Measurements from ENCODE around the gene PIGT.

PIGT gene

GRCh38 chr20:45427236-45428149, 11.6 kb downstream of the PIGT start:
- DNase-seq (ENCODE audit: low read depth in 1 of 2, low spot score in 1 of 2): no peak

DNA sequence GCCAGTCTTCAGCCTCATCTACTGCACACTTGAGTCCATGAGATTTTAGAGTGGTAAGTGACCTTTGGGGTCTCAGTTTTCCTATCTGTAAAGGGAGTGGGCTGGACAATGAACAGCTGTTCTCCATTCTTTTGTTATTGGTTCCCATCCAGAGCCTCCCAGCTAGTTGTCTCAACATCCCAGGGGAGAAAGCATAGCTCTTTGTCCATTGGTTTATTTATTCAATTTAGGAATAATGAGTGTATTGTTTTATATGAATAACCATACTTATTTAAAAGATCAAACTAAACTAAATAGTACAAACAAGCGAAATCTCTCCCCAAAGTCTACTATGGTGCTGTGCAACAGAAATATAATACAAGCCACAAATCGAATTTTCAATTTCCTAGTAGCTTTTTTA, 13.7 kb downstream of the PIGT start:
- no peak for DNase-seq (ENCODE audit: low read depth in 1 of 2, low spot score in 1 of 2)

DNA sequence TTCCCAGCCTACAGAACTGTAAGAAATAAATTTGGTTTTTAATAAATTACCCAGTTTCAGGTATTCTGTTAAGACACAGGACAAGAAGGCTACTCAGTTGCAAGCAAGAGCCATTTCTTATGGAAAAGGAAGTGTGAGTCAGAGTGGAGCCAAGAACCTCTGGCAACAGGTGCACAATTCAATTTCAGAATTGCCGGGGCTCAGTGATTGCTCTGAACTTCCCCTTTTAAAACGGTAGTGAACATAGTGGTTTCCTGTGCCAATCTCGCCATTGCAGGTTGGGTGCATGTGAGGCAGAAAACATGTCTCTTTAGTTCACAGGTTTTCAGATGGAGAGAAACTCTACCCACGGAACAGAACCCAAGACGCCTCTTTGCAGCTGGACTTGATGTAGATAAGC, 16.4 kb downstream of the PIGT start:
- DNase-seq (ENCODE audit: low read depth in 1 of 2, low spot score in 1 of 2): no peak

DNA sequence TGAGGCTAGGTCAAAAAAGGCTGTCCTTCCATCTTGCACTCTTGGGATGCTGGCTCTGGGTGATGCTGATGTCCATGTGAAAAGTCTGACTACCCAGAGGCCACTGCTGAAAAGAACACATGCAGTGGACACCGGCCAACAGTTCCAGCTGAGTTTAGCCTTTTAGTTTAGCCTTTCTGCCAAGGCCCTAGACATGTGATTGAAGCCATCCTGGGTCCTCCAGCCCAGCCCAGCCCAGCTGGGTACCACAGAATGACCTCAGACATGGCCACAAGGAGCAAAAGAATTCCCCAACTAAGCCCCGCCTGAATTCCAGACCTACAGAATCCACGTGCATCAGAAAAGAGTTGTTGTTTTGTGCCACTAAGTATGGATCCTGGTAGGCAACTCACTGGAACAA, 17.4 kb downstream of the PIGT start:
- DNase-seq (ENCODE audit: low read depth in 1 of 2, low spot score in 1 of 2): no peak

- no peak for DNase-seq (ENCODE audit: low read depth in 1 of 2, low spot score in 1 of 2)
Observed at GRCh38 chr20:45433976-45434375, 18.0 kb downstream of the PIGT start.

DNA sequence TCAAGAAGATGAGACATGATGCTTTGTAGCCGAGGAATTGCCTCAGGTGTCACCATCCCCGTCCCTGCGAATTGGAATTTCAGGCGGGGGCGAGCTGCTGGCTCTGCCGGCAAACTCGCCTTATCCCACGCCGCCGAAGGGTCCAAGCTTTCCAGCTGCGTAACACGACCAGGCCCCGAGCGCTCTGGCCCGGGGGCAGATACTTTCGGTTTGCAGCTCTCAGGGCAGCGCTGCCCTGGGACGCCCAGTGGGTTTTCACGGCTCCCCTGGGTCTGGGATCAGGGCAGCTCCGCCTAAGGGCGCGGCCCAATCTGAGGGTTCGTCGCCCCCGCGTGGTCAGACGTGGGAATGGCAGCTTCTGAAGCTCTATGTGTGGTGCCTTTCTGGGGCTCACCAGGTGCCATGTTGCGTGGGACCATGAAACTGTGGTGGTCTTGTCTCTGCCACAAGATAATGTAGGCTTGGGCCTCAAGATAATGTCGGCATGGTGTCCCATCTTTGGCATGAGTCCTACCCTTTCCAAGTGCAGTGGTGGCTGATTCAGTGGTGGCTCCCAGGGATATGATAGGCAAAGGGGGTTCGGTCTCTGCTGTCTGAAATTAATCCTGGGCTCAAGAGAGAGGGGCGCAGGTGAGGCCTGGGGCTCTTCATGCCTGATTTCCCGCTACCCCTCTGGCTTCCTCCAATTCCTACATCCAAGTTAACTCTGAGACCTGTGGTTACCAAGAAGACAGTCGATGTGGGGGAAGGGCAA, 21.0 kb downstream of the PIGT start:
- peak; percentile 78 to 80 for DNase-seq (ENCODE audit: low read depth in 1 of 2, low spot score in 1 of 2)

DNA sequence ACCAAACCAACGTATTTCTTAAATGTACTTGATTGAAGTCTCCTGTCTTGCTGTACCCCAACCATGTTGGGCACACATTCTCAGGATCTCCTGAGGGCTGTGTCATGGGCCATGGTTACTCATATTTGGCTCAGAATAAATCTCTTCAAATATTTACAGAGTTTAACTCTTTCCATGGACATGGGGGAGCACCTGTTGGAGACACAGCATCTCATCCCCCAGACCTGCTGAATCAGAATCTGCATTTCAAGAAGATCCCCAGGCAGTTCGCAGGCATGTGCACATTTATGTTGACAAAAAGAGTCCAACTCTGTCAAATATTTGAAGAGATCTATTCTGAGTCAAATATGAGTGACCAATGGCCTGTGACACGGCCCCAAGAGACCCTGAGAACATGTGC, 24.5 kb downstream of the PIGT start:
- DNase-seq (ENCODE audit: low read depth in 1 of 2, low spot score in 1 of 2): no peak

- no peak for DNase-seq (ENCODE audit: low read depth in 1 of 2, low spot score in 1 of 2)
Observed at GRCh38 chr20:45440891-45441685, 25.1 kb downstream of the PIGT start.

- DNase-seq (ENCODE audit: low read depth in 1 of 2, low spot score in 1 of 2): no peak
Observed at GRCh38 chr20:45441746-45442145, 25.8 kb downstream of the PIGT start.

- DNase-seq (ENCODE audit: low read depth in 1 of 2, low spot score in 1 of 2): no peak
Observed at GRCh38 chr20:45444050-45444449, 28.1 kb downstream of the PIGT start.

DNA sequence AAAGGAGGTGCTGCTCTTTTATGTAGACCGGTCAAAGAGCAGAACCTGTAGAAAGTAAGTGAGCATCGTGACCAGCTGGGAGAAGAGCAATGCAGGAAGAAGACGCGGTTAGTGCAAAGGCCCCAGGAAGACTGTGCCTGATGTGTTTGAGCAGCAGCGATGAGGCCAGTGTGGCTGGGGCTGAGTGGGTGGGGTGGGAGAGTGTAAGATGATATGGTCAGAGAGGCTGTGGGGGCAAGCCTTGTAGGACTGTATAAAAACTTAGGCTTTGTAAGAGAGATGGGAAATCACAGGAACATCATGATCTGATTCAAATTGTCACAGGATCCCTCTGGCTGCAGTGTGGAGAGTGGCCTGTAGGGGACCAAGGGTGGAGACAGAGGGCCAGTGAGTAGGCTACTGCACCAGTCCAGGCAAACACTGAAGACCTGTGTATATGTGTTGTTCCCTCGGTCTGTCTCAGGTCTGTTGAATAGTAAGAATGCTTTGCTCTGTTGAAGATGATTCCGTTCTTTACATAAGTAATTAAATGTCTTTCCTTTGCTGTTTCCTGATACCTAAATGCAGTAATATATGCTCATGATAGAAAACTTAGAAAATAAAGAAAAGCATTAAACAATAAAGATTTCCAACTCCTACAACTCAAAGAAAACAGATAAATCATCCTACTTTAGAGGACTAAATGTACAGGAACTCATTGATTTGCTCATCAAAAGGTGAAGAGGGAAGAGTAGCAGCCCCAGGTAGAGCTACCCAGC, 30.0 kb downstream of the PIGT start:
- DNase-seq (ENCODE audit: low read depth in 1 of 2, low spot score in 1 of 2): peak in 1 of 2 donors; percentile 8

GRCh38 chr20:45448270-45448669, 32.3 kb downstream of the PIGT start:
- DNase-seq (ENCODE audit: low read depth in 1 of 2, low spot score in 1 of 2): no peak

- DNase-seq (ENCODE audit: low read depth in 1 of 2, low spot score in 1 of 2): no peak
Observed at GRCh38 chr20:45449528-45449927, 33.6 kb downstream of the PIGT start.

- no peak for DNase-seq (ENCODE audit: low read depth in 1 of 2, low spot score in 1 of 2)
Observed at GRCh38 chr20:45450097-45450818, 34.3 kb downstream of the PIGT start.

GRCh38 chr20:45452238-45452637, 36.3 kb downstream of the PIGT start:
- no peak for DNase-seq (ENCODE audit: low read depth in 1 of 2, low spot score in 1 of 2)

DNA sequence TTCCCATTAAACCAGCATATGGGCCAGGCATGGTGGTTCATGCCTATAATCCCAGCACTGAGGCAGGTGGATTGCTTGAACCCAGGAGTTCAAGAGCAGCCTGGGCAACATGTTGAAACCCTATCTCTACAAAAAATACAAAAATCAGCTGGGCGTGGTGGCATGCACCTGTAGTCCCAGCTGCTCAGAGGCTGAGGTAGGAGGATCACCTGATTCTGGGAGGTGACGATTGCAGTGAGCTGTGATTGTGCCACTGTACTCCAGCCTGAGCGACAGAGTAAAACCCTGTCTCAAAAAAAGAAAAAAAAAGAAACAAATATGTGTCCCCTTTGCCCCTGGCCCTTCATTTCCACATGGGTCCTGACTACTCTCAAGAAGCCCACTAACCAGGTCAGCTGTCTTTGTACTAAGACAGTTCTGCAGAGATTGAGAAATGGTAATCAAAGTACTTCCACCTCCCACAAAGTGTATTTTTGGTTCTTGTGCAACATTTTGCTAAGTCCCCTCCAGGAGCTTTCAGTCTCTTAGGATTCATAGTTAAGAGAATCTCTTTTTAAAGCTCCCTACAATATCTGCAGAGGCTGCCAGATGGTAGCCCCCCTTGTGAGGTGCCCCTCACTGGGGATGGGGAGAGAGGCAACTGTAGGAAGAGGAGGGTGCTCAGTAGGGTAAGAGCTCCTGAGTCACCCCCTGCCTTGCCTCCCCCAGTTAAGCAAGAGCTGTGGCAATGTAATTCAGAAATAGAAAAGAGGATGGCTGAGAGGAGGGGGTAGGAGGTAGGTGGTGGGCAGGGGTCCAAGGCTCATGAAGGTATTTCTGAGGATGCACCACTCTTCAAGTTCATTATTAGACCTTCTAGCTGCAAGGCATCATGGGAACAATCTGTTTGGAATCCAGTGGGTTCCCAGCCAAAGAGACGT, 37.1 kb downstream of the PIGT start:
- no peak for DNase-seq (ENCODE audit: low read depth in 1 of 2, low spot score in 1 of 2)

GRCh38 chr20:45456632-45457031, 40.7 kb downstream of the PIGT start:
- DNase-seq (ENCODE audit: low read depth in 1 of 2, low spot score in 1 of 2): no peak

GRCh38 chr20:45459606-45460005, 43.7 kb downstream of the PIGT start:
- no peak for DNase-seq (ENCODE audit: low read depth in 1 of 2, low spot score in 1 of 2)

GRCh38 chr20:45461225-45461624, 45.3 kb downstream of the PIGT start:
- DNase-seq (ENCODE audit: low read depth in 1 of 2, low spot score in 1 of 2): no peak
